HepG2 (cell line): ENCODE results near the gene GUK1. TPM values are rescaled to one million over a fixed set of nuclear protein-coding genes. Genes with fewer than 3 reads are reported as not detected.

Source experiments
- ATAC-seq: fragments of 200-7000 bp; cut with Tn5 transposase; 3 replicates; pipeline ENCODE4 v1.9.1; 2020; ENCODE audit warnings: mild to moderate bottlenecking, moderate library complexity
- BruUV-seq: library from RNA; stranded (reverse); fragments of 400-500 nt; replicated peaks from 2 replicates; lab custom pipeline; 2021; lab: Mats Ljungman, UMichigan
- CTCF ChIA-PET: fragments of 300-600 bp; formaldehyde crosslinking; extraction: SDS; loops from one replicate; lab custom pipeline; 2021; ENCODE audit warnings: low total read pairs, inconsistent platforms, low intra/inter-chr PET ratio; lab: Yijun Ruan, JAX
- POLR2A ChIA-PET: fragments of 350-600 bp; sonication (Branson Sonifier 250); formaldehyde crosslinking; loops from one replicate; lab custom pipeline; 2020; ENCODE audit warnings: antibody characterized with exemption, inconsistent platforms; lab: Yijun Ruan, JAX
- DNase-seq: peaks from one replicate; pipeline ENCODE4 v3.0.0-alpha.2; 2015; ENCODE audit warnings: low spot score
- FAIRE-seq: peaks from 3 replicates; lab custom pipeline; 2011; peaks lifted over from hg19 to GRCh38; lab: Jason Lieb, UNC
- H2AFZ ChIP-seq: one replicate; pipeline ENCODE4 v1.6.1; 2011; ENCODE audit warnings: low read length, inconsistent platforms
- H3K27ac ChIP-seq: fragments of 300-600 bp; 3 replicates; pipeline ENCODE4 v1.8.0; 2011; ENCODE audit warnings: mixed run types, mild to moderate bottlenecking, mixed read lengths, low read length, inconsistent platforms; ENCODE audit not compliant: insufficient read depth; ENCODE audit errors: extremely low read length
- H3K27me3 ChIP-seq, 2 experiments: fragments of 200-600 bp in 1 of 2; 2 replicates in 1 of 2; 3 replicates in 1 of 2; pipeline versions ENCODE4 v1.6.0 to v1.8.0; 2011; ENCODE audit warnings: low read length in 2 of 2, mild to moderate bottlenecking in 2 of 2, moderate library complexity in 2 of 2, inconsistent platforms in 1 of 2; ENCODE audit not compliant: insufficient read depth in 2 of 2, control insufficient read depth in 1 of 2
- H3K36me3 ChIP-seq, 2 experiments: fragments of 200-600 bp in 1 of 2; replicated peaks in 1 of 2; 2 replicates in 1 of 2; 3 replicates in 1 of 2; pipeline versions ENCODE4 v1.5.1 to v1.8.0; 2011; ENCODE audit warnings: low read length in 2 of 2, inconsistent platforms in 1 of 2; ENCODE audit not compliant: insufficient read depth in 2 of 2, control insufficient read depth in 1 of 2
- H3K4me1 ChIP-seq: 2 replicates; pipeline ENCODE4 v1.5.1; 2012; ENCODE audit warnings: low read length, inconsistent platforms; ENCODE audit not compliant: insufficient read depth
- H3K4me2 ChIP-seq: 2 replicates; pipeline ENCODE4 v1.6.0; 2011; ENCODE audit warnings: low read depth, low read length, inconsistent platforms
- H3K4me3 ChIP-seq, 3 experiments: fragments of 200-600 bp in 1 of 3; sonication (generic), shearing (Covaris generic) in 1 of 3; replicated peaks in 1 of 3; 2 replicates each; pipeline ENCODE4 v1.5.1; 2011 to 2016; ENCODE audit warnings: low read length in 3 of 3, inconsistent platforms in 2 of 3, low read depth in 2 of 3, mild to moderate bottlenecking in 2 of 3, control low read depth in 1 of 3, mixed read lengths in 1 of 3; ENCODE audit not compliant: insufficient read depth in 1 of 3
- H3K79me2 ChIP-seq: one replicate; pipeline ENCODE4 v1.6.1; 2011; ENCODE audit warnings: low read length, inconsistent platforms; ENCODE audit not compliant: insufficient read depth
- H3K9ac ChIP-seq: 2 replicates; pipeline ENCODE4 v1.6.0; 2011; ENCODE audit warnings: mild to moderate bottlenecking, low read depth, low read length, inconsistent platforms; ENCODE audit not compliant: insufficient read depth
- H3K9me3 ChIP-seq: 2 replicates; pipeline ENCODE4 v1.5.1; 2012; ENCODE audit warnings: mild to moderate bottlenecking, low read length
- H4K20me1 ChIP-seq: 2 replicates; pipeline ENCODE4 v1.6.0; 2011; ENCODE audit warnings: inconsistent platforms, mild to moderate bottlenecking, low read length, moderate library complexity; ENCODE audit not compliant: insufficient read depth
- AKNA ChIP-seq: sonication (generic); formaldehyde crosslinking; IDR thresholded peaks from 2 replicates; pipeline ENCODE4 v1.4.0; 2020; ENCODE audit warnings: missing genetic modification reagents, borderline replicate concordance
- ATF5 ChIP-seq: sonication (generic); formaldehyde crosslinking; IDR thresholded peaks from 2 replicates; pipeline ENCODE4 v1.4.0; 2020; ENCODE audit warnings: mild to moderate bottlenecking, low read depth, missing genetic modification reagents
- CAMTA2 ChIP-seq: sonication (generic); formaldehyde crosslinking; IDR thresholded peaks from 2 replicates; pipeline ENCODE4 v1.4.0; 2020; ENCODE audit warnings: mild to moderate bottlenecking, missing genetic modification reagents, borderline replicate concordance
- CEBPZ ChIP-seq: IDR thresholded peaks from 2 replicates; pipeline ENCODE4 v1.6.1; 2012; ENCODE audit warnings: low read length, improper control_type of control experiment
- FOSL2 ChIP-seq: sonication (generic); formaldehyde crosslinking; IDR thresholded peaks from 2 replicates; pipeline ENCODE4 v1.4.0; 2020; ENCODE audit warnings: missing genetic modification reagents
- NFE2 ChIP-seq: sonication (generic); formaldehyde crosslinking; IDR thresholded peaks from 2 replicates; pipeline ENCODE4 v1.4.0; 2020; ENCODE audit warnings: missing genetic modification reagents
- NFYB ChIP-seq: sonication (generic); formaldehyde crosslinking; IDR thresholded peaks from 2 replicates; pipeline ENCODE4 v1.4.0; 2020; ENCODE audit warnings: missing genetic modification reagents
- RBAK ChIP-seq: sonication (generic); formaldehyde crosslinking; IDR thresholded peaks from 2 replicates; pipeline ENCODE4 v1.5.1; 2020; ENCODE audit warnings: mild to moderate bottlenecking, missing genetic modification reagents
- ZNF749 ChIP-seq: sonication (generic); formaldehyde crosslinking; IDR thresholded peaks from 2 replicates; pipeline ENCODE4 v1.8.0; 2022; ENCODE audit warnings: mild to moderate bottlenecking, missing genetic modification reagents, moderate library complexity, borderline replicate concordance
- ZNF75D ChIP-seq: sonication (generic); formaldehyde crosslinking; IDR thresholded peaks from 2 replicates; pipeline ENCODE4 v1.8.1; 2023; ENCODE audit warnings: missing genetic modification reagents, mild to moderate bottlenecking, borderline replicate concordance
- WGBS: methylation state at CpG from one replicate; pipeline ENCODE4 v1.1.6; 2017; ENCODE audit warnings: low lambda C conversion rate; 5-methylcytosine and 5-hydroxymethylcytosine counted together
- in situ Hi-C: cut with HindIII; loops from 2 replicates; pipeline ENCODE4 v1.10.0; 2017; ENCODE audit warnings: low pct_unique_long_range_greater_than_20kb; ENCODE audit not compliant: extremely low pct_ligation_motif_present
- intact Hi-C: fragments of 100-400 bp; cut with micrococcal nuclease; formaldehyde crosslinking; loops from one replicate; pipeline ENCODE4 v1.10.0; 2022; ENCODE audit not compliant: unreplicated experiment
- polyA plus RNA-seq, 8 experiments: library from polyadenylated mRNA; depleted of rRNA in 3 of 8; stranded (reverse) in 7 of 8; unstranded in 1 of 8; fragments of >200 nt; fragmentation: Illumina TruSeq in 4 of 8; extraction: Trizol in 4 of 8; gene quantifications; 2 replicates each; pipeline versions ENCODE4 v1.2.1 to v1.2.3, GENCODE V29; 2011 to 2016; ENCODE audit warnings: low read depth in 4 of 8, missing spikeins in 1 of 8, mixed read lengths in 1 of 8; ENCODE audit not compliant: insufficient read depth in 1 of 8
- total RNA-seq, 5 experiments: library from RNA; depleted of rRNA; stranded (reverse); fragments of >200 nt; fragmentation: Illumina TruSeq; extraction: Trizol; gene quantifications; 2 replicates each; pipeline ENCODE4 v1.2.3, GENCODE V29; 2016; ENCODE audit warnings: low read depth in 1 of 5

GUK1 gene
- total and polyA plus RNA-seq, 2 of the 13 experiments (the other 11 are each of a cell fraction or from before 2014, with no cell fraction given), result 116 to 154 TPM

GRCh38 chr1:228122921-228123441, 17.1 kb upstream of the GUK1 start (continued):
- TF ChIP-seq ATF5 (CRISPR knock-in tag), result no peak
- TF ChIP-seq ZNF749 (CRISPR knock-in tag), result no peak
- no peak for TF ChIP-seq AKNA

GRCh38 chr1:228123505-228123904, 16.6 kb upstream of the GUK1 start:
- Histone ChIP-seq H2AFZ (no peak overlapping the region), H3K27ac (no peak overlapping the region), H3K4me3 (no peak overlapping the region), H3K36me3 (no peaks in the 10 kb centered on the region), H3K79me2 (no peaks in the 10 kb centered on the region), H3K27me3 (no peaks in the 10 kb centered on the region), H4K20me1 (no peaks in the 10 kb centered on the region), H3K9ac (no peak overlapping the region), H3K4me2 (peak overlapping the region; percentile 11), H3K9me3 (peaks cover 3% of the 10 kb centered on the region), H3K4me1 (peaks cover 14% of the 10 kb centered on the region)
- DNase-seq, result no peak
- 3% methylated on average over 2 of the region's 2 CpGs for WGBS
- no TSS peak for BruUV-seq
- no peak for FAIRE-seq
- no peak for ATAC-seq
- intact Hi-C loops (no loop called here), in situ Hi-C loops (no loop called here)
- POLR2A ChIA-PET, result interaction anchor here (0.9 to 3.7 kb wide), 2 partner anchors 13 to 42 kb away, joined by 4 to 11 read pairs; partner anchors contain the start of gene IBA57
- TF ChIP-seq ZNF75D (CRISPR knock-in tag) (no peak), NFE2 (CRISPR knock-in tag) (no peak), NFYB (no peak), CEBPZ (no peak), RBAK (CRISPR knock-in tag) (peak; percentile 89), FOSL2 (CRISPR knock-in tag) (peak; percentile 38; the same call in 1 of the 2 replicates), CAMTA2 (CRISPR knock-in tag) (no peak)
- CTCF ChIA-PET, result no interaction called here
